RWPE1 (cell line): ENCODE measurements around the gene MYO18A.
"Not testable (repeated sequence)": the region's sequence is repeated elsewhere in the genome, so short reads cannot be mapped to it uniquely, and the experiment has no call there.

ENCODE experiments used
- CTCF ChIA-PET: fragments of 350-600 bp; sonication (Branson Sonifier 250); formaldehyde crosslinking; extraction: SDS; loops from one replicate; lab custom pipeline; 2021; lab: Yijun Ruan, JAX
- POLR2A ChIA-PET: fragments of 400-600 bp; formaldehyde crosslinking; extraction: SDS; loops from one replicate; lab custom pipeline; 2020; ENCODE audit warnings: antibody characterized with exemption; ENCODE audit not compliant: low non-redundant PET; lab: Yijun Ruan, JAX
- DNase-seq: peaks from one replicate; pipeline ENCODE4 v3.0.0; 2012; ENCODE audit warnings: low spot score
- H3K27ac ChIP-seq: fragments of 450-650 bp; 2 replicates; pipeline ENCODE4 v1.5.1; 2017
- TF ChIP-seq, protein P1 (sequence below): fragments of 450-650 bp; conservative IDR thresholded peaks from 2 replicates; pipeline ENCODE4 v1.5.1; 2017; ENCODE audit warnings: low read depth, mild to moderate bottlenecking

MYO18A gene

DNA sequence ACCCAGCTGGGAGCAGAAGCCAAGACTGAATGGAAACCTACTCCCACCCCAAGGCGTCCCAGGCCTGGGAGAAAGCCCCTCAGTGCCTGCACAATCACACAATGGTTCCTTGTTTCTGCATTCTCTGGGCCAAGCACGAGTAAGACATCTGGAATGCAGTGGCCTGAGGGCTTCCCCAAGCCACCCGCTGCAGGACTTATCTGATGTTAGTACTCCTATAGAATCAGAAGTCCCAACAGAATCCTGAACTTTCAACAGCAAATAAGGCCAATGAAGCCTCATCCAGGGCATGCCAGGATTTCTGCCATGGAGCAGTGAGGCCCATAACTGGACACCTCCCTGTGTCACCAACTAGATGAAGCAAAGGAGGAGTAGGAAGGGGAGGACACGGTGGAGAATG lies 28.6 kb downstream of the MYO18A start:
- DNase-seq = peak; percentile 45
- TF ChIP-seq, protein P1, sequence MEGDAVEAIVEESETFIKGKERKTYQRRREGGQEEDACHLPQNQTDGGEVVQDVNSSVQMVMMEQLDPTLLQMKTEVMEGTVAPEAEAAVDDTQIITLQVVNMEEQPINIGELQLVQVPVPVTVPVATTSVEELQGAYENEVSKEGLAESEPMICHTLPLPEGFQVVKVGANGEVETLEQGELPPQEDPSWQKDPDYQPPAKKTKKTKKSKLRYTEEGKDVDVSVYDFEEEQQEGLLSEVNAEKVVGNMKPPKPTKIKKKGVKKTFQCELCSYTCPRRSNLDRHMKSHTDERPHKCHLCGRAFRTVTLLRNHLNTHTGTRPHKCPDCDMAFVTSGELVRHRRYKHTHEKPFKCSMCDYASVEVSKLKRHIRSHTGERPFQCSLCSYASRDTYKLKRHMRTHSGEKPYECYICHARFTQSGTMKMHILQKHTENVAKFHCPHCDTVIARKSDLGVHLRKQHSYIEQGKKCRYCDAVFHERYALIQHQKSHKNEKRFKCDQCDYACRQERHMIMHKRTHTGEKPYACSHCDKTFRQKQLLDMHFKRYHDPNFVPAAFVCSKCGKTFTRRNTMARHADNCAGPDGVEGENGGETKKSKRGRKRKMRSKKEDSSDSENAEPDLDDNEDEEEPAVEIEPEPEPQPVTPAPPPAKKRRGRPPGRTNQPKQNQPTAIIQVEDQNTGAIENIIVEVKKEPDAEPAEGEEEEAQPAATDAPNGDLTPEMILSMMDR = no peak
- ChIA-PET POLR2A (no interaction called here), CTCF (no interaction called here)
- H3K27ac ChIP-seq = peak overlapping the region; percentile 97

DNA sequence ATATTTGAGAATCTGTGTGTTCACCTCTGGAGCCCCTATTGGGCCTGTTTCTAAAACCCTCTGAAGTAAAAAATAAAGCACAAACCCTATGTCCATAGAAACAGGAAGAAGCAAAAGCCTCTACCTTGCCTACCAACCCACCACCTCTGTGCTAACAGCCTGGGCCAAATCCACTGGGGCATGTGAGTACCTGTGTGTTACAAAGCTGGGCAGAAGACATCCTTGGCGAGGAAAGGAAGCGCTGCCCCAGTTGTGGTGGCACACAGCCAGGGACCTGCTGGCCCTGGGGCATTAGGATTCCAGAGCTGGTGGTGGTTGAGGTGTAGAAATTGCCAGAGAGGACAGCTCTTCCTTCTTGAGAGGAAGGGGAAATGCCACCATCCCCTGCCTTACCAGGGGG lies 30.0 kb downstream of the MYO18A start:
- ChIA-PET POLR2A (interaction anchor here (0.6 to 2.9 kb wide), 4 partner anchors 26 to 439 kb away, joined by 3 to 17 read pairs (median 4); partner anchors contain the start of gene MYO18A), CTCF (interaction anchor here (0.6 to 4.3 kb wide), 8 partner anchors 8 to 199 kb away, joined by 3 to 81 read pairs (median 4); partner anchors contain the start of genes MYO18A and NUFIP2)
- DNase-seq = peak; percentile 61
- H3K27ac ChIP-seq = peak overlapping the region; percentile 97
- TF ChIP-seq, protein P1 = no peak

DNA sequence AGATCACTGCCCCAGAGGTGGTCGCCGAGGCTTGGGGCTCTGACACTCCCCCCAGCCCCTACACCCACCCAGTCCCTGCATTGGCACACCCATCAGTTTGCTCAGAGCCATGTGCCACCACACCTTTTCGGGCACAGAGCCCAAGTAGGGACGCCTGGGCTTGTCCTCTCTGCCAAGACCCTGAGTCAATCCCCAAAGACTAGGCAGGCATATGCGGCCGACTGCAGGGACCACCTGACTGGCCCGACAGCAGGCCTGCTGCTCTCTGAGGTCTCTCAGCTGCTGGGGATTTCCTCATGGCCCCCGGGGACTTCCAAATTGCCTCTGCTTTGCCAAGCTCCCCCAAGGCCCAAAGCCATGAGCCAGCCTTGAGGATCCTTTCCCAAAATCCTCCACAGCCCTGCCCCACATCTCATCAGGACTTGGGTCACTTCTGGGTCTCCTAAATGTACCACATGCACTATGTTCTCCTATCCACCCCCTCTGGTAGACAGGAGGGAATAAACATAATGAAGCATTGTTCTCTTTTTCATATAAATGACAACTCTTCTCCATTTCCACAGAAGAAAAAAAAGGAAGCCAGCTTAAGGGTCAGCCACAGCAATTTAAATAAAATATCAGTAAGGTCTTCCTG lies 30.6 kb downstream of the MYO18A start:
- CTCF ChIA-PET = interaction anchor here (0.5 to 4.3 kb wide), 22 partner anchors 9 to 981 kb away, joined by 3 to 81 read pairs (median 3); partner anchors contain the start of genes MYO18A and NUFIP2
- DNase-seq = no peak
- POLR2A ChIA-PET = interaction anchor here (0.6 to 2.9 kb wide), 4 partner anchors 27 to 439 kb away, joined by 3 to 17 read pairs (median 4); partner anchors contain the start of gene MYO18A
- H3K27ac ChIP-seq = peak overlapping the region; percentile 97
- TF ChIP-seq, protein P1 = no peak

DNA sequence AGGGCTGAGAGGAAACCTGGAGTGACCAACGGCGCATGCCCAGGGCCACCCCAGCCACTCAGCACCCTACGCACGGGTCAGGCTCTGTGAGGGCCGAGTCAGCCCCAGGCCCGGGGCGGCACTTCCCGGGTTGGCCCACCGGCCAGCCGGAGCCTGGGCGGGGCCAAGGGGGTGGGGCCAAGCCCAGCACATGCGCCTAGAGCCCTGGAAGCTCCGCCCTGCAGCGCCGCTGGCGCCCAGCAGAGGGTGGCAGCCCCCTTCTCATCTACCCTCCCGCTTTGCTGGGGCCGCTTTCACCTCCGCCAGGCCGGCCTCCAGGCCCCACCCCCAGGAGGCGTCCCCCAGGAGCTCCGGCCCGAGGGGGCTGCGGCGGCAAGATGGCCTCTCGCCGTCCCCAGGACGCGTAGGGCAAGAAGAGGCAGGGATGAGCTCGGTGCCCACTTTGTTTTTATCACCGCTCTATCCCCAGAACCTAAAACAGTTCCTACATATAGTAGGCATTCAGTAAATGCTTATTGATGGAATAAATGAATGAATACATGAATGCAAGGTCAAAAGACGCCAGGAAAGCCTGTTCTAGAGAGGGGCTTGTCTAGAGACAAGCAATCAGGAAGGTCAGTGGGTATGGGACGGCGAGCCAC lies 31.3 kb downstream of the MYO18A start:
- ChIA-PET POLR2A (interaction anchor here (0.8 to 2.9 kb wide), 2 partner anchors 30 to 31 kb away, joined by 3 to 17 read pairs; partner anchors contain the start of gene MYO18A), CTCF (interaction anchor here (0.5 to 4.3 kb wide), 23 partner anchors 9 to 982 kb away, joined by 3 to 81 read pairs (median 3); partner anchors contain the start of genes MYO18A and NUFIP2)
- DNase-seq = peak; percentile 89
- TF ChIP-seq, protein P1 = peak; percentile 92
- peak overlapping the region; percentile 97 for H3K27ac ChIP-seq

DNA sequence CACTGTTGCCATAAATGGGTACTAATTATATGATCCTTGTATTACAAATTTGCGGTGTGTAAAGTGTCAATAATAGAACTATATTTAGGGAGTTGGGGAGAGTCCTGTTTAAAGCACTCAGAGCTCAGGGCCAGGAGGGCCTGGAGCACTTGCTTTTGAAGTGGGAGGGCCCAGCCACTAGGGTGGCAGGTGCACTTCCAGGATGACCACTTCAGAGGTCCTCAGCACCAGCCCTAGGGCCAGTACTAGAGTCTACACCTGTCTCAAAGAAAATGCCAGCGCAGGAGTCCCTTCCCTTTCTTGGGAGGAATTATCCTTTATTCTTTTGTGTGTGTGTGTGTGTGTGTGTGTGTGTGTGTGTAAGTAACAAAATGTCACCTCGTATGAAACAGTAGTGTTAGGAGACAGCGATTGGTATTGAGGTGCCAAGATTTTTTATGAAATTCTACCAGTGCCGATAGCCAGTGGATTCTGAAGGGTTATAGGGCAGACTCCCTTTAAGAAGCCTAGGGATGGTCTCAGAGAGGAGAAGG lies 31.9 kb downstream of the MYO18A start:
- TF ChIP-seq, protein P1 = no peak
- H3K27ac ChIP-seq = peak overlapping the region; percentile 97
- ChIA-PET POLR2A (interaction anchor here (0.7 to 2.9 kb wide), 3 partner anchors 14 to 32 kb away, joined by 3 to 17 read pairs (median 4); partner anchors contain the start of gene MYO18A), CTCF (interaction anchor here (0.6 to 4.3 kb wide), 18 partner anchors 8 to 146 kb away, joined by 3 to 81 read pairs (median 4); partner anchors contain the start of genes MYO18A and NUFIP2)
- no peak for DNase-seq

DNA sequence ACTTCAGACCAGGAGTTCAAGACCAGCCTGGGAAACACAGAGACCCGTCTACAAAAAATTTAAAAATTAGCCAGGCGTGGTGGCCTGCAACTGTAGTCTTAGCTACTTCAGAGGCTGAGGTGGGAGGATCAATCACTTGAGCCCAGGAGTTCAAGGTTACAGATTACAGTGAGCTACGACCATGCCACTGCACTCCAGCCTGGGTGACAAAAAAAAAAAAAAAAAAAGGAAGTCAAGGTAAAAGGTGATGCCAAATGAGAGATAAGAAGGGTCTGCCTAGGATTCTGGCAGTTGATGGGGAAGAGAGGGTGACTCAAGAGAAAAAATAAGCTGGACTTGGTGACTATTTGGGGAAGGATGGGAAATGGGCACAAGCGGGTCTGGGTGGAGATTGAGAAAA lies 32.5 kb downstream of the MYO18A start:
- CTCF ChIA-PET = interaction anchor here (0.6 to 4.3 kb wide), 6 partner anchors 10 to 72 kb away, joined by 3 to 81 read pairs (median 8); partner anchors contain the start of gene MYO18A
- TF ChIP-seq, protein P1 = no peak
- peak overlapping the region; percentile 58 for H3K27ac ChIP-seq
- POLR2A ChIA-PET = interaction anchor here (0.7 to 2.9 kb wide), 2 partner anchors 15 to 32 kb away, joined by 4 to 17 read pairs; partner anchors contain the start of gene MYO18A
- DNase-seq = no peak

DNA sequence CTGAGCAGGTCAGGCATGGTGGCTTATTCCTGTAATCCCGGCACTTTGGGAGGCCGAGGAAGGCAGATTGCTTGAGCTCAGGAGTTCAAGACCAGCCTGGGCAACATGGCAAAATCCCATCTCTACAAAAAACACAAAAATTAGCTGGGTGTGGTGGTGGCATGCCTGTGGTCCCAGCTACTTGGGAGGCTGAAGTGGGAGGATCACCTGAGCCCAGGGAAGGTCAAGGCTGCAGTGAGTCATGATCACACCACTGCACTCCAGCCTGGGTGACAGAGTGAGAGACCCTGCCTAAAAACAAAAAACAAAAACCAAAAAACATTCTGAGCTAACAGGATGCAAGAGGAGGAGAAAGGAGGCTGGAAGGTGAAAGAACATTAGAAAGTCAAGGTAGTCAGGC lies 33.0 kb downstream of the MYO18A start:
- DNase-seq, POLR2A ChIA-PET: not testable (repeated sequence)
- H3K27ac ChIP-seq = peak overlapping the region; percentile 58
- CTCF ChIA-PET = interaction anchor here (0.7 to 4.3 kb wide), 4 partner anchors 10 to 73 kb away, joined by 5 to 45 read pairs (median 6); no protein-coding TSS in a partner anchor
